Stimulated activated CD4-positive, alpha-beta T cell treated with anti-CD3 and anti-CD28 coated beads, Interleukin-15, amount 100 ng/mL, for 48 hours (primary cell): ENCODE results near the gene NPY.
A peak's percentile ranks its signal among the peaks of the same experiment; 100 is the strongest.
"Not testable (repeated sequence)": the region's sequence is repeated elsewhere in the genome, so short reads cannot be mapped to it uniquely, and the experiment has no call there.

Experiments
- DNase-seq, 2 donors: peaks; one replicate each; pipeline ENCODE4 v3.0.0-alpha.2; 2020; ENCODE audit warnings: low read depth in 2 of 2

Gene NPY

DNA sequence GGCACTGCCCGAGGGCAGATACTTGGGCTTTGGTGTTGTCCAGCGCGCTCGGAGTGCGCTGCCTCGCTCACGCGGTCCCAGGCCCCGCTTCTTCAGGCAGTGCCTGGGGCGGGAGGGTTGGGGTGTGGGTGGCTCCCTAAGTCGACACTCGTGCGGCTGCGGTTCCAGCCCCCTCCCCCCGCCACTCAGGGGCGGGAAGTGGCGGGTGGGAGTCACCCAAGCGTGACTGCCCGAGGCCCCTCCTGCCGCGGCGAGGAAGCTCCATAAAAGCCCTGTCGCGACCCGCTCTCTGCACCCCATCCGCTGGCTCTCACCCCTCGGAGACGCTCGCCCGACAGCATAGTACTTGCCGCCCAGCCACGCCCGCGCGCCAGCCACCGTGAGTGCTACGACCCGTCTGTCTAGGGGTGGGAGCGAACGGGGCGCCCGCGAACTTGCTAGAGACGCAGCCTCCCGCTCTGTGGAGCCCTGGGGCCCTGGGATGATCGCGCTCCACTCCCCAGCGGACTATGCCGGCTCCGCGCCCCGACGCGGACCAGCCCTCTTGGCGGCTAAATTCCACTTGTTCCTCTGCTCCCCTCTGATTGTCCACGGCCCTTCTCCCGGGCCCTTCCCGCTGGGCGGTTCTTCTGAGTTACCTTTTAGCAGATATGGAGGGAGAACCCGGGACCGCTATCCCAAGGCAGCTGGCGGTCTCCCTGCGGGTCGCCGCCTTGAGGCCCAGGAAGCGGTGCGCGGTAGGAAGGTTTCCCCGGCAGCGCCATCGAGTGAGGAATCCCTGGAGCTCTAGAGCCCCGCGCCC, at the start of gene NPY:
Gene NPY (plus strand): TSS at position 294 of the 802 bp plus-strand sequence. CDS start 1,051 bp downstream, outside the sequence.
- no peak for DNase-seq

DNA sequence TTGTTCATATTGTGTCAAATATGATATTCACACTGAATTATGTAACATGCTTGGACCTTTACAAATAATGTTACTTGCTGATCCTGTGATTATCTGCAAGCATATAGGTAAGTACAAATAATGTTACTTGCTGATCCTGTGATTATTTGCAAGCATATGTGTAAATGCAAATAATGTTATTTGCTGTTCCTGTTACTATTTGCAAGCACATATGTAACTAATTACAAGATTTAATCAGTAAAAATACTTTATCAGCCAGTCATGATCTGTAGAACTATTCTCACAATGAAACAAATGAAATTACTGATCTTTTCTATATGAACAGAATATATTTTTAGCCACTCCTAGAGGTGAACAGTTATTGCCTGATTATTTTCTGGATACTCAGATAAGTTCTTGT, 44.7 kb upstream of the NPY start:
- no peak for DNase-seq

DNA sequence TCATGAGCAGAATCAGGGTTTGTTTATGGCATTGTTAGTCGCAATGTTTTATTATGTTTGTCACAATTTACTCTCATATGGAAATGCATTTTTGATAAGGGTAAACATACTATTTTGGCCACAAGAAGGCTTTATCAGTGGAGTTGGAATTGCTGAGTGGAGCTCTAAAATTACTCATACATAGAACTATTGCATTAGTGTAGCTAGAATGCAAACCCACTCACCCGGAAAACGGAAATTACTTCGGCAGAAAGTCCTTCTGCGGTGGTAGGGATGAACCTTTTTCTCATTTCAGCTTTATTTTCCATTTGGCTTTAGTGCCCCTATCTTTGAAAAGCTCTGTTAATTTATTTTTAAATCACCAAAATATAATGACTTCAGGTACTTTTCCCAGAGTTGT, 42.8 kb upstream of the NPY start:
- no peak for DNase-seq

DNA sequence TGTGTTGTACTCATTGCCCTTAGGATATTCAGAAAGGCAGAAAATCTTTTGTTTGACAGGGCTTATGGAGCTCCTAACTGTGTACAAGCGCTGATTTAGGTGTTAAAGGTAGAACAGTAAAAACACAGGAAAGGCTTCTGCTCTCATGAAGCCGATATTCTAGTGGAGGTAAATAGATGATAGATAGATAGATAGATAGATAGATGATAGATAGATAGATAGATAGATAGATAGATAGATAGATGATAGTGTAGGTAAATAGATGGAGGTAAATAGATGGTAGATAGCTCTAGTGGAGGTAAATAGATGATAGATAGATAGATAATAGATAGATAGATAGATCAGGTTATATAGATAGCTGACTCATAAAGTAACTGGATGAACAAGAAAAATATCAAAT, 39.4 kb upstream of the NPY start:
- no peak for DNase-seq

DNA sequence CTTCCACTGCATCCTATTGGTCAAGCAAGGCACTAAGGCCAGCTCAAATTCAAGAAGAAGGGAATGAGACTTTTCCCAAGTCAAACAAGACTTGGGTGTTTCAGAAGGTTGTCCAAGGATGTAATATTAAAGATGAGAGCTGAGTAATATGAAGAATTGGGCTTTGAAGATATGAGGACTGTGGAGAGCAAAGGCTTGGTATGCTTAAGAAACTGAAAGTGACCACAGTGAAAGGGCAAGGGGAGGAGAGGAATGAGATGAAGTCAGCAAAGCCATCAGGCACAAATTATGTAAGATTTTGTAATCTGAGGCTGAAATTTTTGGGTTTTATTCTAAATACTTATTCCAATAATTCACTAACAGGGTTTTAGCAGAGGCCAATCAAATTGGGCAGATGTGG, 38.6 kb upstream of the NPY start:
- no peak for DNase-seq

DNA sequence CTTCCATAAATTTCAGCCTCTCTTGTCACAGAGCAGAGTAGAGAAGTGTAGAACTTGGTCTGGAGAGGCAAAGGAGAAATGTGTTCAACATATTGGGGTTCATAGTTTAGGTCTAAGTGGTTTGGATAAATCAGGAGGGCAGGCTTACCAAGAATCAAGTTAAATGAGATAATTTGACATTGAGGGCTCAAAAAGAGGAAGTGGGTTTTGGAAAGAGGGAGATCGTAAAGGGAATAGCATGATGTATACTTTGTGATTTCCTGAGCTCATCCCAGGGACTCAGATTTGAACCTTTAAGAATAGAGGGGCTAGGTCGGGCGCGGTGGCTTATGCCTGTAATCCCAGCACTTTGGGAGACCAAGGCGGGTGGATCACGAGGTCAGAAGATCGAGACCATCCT, 34.7 kb upstream of the NPY start:
- no peak for DNase-seq

DNA sequence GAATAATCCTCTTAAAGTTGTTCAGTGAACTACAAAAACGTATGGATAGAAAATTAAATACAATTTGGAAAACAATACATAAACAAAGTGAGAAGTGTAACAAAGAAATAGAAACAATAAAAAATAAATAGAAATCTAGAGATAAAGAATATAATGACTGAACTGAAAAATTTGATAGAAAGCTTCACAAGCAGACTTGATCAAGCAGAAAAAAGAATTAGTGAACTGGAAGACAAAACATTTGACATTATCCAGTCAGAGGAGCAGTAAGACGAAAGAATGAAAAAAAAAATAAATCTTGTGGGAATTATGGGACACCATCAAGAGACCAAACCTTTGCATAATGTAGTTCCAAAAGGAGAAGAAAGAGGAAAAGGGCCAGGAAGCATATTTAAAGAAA, 32.4 kb upstream of the NPY start:
- no peak for DNase-seq

DNA sequence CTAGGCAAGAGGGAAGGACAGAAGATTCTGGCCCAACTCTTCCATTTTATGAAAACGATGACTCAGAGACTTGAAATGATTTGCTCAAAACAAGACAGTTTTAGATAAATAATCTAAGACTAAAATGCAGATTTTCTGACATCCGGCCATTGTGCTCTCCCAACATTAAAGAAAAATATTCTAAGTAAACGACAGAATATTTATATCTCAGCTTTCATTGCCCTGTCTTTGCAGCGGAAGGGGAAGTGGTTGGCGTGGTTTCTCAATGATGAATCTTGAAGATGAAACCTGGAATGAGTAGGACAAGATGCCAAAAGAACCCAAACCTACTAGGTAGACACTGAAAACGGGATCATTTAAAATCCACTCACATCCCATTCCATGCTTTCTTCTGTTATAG, 28.9 kb upstream of the NPY start:
- DNase-seq: no peak

DNA sequence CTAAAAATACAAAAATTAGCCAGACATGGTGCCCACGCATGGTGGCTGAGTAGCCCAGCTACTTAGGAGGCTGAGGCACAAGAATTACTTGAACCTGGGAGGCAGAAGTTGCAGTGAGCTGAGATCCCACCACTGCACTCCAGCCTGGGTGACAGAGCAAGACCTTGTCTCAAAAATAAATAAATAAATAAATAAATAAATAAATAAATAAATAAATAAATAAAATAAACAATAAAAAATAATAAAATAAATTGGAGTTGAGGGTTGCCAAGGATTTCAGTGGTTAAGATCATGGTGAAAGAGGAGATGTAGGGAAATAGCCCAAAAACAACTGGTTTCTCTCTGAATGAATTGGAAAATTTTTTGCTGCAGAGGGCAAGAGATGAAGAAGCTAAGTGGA, 25.7 kb upstream of the NPY start:
- DNase-seq: not testable (repeated sequence)

DNA sequence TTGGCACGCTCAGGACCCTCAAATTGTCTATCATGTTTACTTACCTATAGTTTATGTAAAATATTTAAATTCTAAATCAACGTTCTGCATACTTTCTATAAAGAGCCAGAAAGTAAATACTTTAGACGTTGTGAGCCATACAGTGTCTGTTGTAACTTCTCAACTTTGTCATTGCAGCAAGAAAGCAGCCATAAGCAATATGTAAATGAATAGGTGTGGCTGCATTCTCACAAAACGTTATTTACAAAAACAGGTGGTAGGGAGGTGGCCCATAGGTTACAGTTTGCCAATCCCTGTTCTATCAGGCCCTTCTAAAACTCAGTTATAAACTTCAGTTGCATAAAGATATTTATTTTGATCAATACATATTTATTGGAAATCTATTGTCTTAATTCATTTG, 12.1 kb upstream of the NPY start:
- no peak for DNase-seq

DNA sequence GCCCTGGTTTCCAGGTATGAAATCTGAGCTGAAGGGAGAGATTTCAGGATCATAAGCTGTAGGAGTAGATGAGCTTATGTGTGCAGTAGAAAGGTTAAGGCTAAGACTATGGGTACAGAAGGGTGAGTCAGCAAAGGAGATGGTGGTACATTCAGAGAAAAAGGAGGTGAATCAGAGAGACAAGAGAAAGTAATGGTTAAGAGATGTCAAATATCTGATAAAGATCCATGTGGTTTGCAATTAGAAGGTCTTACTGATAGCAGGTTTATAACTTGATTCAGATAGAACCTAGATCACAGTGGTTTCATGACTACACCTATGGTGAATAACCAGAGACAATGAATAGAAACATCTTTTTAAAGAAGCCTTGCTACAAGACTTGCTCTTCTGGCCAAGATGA, 4.5 kb upstream of the NPY start:
- DNase-seq: no peak

DNA sequence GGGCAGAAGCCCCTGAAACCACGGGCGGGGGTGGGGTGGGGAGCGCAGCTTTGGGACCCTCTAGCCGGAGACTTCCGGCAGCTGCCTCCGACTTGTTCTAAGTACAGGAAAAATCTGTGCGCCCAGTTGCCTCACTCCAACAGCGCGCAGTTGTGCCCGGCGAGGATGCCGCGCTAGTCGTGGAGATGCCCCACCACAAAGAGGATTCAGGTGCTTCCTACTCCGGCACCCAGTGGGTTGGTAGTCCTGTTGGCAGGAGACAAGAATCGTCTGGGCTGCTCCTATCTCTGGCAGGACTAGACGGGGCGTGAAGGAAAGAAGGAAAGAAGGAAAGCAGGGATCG, 465 bp upstream of the NPY start:
- DNase-seq: no peak

DNA sequence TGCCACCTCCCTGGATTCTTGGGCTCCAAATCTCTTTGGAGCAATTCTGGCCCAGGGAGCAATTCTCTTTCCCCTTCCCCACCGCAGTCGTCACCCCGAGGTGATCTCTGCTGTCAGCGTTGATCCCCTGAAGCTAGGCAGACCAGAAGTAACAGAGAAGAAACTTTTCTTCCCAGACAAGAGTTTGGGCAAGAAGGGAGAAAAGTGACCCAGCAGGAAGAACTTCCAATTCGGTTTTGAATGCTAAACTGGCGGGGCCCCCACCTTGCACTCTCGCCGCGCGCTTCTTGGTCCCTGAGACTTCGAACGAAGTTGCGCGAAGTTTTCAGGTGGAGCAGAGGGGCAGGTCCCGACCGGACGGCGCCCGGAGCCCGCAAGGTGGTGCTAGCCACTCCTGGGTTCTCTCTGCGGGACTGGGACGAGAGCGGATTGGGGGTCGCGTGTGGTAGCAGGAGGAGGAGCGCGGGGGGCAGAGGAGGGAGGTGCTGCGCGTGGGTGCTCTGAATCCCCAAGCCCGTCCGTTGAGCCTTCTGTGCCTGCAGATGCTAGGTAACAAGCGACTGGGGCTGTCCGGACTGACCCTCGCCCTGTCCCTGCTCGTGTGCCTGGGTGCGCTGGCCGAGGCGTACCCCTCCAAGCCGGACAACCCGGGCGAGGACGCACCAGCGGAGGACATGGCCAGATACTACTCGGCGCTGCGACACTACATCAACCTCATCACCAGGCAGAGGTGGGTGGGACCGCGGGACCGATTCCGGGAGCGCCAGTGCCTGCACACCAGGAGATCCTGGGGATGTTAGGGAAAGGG, 913 bp downstream of the NPY start:
- no peak for DNase-seq

DNA sequence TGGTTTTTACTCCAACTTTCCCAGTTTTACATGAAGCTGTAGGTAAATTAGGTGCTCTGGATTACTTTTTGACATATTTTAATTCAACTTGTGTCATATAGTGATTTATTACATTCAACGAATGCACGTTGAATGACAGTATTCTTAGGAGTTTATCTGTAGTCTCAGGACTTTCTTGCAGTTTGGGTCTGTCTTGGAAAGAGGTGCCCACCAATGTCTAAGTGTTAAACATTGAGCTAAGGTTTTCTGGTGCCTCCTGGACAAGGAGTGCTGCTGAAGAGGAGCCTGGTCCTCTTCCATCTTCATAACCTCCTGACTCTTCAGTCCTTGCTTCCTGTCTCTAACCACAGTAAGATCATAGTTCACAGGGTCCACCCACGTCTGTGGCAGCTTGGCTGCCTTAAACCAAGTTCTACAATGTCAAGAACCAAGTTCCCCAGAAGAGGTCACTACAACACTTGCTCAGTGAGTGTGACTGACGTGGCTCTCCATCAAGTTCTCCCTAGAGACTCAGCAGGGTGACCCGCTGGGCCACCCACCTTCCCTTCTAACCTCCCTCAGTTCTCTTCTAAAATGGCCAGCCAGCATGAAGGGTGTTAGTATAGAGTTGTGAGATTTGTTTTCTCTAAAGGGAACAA, 6.1 kb downstream of the NPY start:
- DNase-seq: peak; percentile 43 to 59

DNA sequence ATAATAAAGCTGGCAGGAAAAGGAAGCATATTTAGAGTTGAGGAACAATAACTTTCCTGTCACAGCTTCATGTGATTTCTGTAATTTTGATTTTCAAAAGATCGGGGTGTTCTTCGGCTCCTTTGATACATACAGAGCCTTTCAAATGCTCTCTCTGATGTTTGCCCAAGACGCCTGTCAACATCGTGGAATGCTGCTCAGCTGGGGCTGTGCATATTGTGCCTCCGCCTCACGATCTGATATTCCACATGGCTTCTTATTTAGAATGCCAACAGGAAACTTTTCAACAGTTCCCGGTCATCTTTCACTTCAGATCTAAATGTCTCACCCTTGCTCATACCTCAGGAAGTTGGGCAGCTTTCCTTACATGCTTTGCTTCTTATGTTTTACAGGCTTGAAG, 7.3 kb downstream of the NPY start:
- DNase-seq: no peak

DNA sequence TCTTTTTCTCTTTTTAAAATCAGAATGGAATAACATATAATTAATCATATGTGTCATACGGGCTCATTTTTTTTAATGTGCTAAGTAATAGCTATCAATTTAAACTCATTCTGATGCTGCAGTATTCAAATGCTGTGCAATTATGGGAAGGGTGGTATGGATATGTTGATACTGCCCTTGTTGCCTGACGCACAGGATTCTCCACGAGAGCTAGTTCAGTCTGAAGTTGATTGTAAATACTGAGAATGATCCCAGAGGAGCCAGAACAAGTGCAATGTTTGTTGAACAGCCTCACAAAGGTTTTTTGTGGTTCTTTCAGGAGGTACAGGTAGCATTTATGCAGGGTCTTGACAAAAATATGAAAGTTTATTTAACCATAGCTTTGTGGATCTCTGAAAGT, 13.4 kb downstream of the NPY start:
- no peak for DNase-seq

DNA sequence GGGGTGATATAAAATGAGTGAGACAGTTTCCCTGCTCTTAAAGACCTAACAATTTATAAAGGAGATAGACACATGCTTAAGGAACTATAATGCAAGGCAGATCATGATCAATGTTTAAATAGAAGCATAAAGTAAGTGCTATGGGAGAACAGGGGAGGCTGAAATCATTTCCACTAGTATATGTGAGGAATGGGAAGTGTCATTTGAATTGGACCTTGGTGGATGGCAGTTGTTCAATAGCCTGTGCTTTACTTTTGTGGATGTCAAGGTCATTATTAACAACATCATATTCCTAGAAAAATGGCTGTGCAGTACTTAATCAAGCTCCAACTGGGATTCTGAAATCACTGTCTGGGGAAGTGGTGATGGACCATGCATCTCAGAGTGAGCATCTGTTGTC, 14.7 kb downstream of the NPY start:
- no peak for DNase-seq

DNA sequence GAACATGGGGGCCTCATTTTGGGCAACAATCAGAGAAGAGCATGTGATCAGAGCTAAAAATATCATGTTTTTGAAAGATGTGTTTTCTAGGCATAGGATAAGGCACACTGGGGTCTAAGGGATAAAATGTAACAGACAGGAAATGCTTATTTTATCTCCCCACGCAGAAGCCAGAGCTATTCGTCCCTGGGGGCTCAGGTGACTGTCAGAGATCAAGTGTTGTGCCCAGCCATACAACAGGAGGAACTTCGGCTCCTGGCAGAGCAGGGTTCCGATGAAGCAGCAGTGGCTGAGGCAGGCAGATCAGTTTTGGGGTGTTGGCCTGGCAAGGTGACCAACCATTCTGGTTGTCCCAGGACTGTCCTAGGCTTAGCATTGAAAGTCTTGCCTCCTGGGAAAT, 15.2 kb downstream of the NPY start:
- DNase-seq: no peak

DNA sequence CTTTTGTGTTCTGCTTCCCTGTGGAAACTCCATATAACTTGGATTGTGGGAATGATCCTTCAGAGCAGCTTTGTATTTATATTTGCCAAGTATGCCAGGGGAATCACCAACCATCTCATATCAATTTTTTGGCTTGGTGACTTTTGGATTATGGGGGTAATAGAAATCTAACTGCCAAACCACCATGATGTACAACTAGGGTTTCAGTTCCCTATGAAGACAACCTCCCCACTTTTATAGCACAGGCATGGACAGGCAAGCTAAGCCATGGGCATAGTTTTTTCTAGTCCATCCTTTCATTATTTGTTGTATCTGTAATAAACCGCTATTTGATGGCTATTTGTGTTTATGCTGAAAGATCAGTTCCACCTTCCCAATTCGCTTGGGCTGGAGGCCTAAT, 17.7 kb downstream of the NPY start:
- DNase-seq: no peak

DNA sequence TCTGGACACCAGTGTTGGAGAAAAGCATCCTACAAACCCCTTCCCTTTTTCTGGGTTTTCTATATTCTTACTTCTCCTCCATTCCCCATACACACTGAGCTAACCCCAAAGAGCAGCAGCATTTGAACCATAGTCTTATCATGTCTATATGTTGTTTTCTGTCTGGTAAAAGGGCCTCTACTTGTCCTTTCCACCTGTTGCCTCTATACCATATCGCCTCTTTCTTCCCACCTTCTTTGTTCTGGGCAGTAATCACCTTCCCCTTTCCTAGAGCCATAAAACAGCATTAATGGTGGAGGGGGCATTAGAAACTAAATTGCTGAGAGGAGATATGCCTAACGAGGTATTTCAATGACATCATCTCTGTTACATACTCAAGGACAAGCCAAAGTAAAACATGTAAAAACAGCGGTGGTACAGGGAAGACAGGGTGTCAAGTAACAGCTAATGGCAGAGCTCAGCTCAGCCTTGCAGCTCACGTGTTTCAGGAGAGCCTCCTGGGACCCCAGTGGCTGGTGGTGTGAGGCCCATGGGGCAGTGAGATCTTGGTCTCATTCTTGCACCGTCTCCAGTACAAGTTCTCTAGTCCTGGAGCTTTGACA, 20.6 kb downstream of the NPY start:
- DNase-seq: no peak

DNA sequence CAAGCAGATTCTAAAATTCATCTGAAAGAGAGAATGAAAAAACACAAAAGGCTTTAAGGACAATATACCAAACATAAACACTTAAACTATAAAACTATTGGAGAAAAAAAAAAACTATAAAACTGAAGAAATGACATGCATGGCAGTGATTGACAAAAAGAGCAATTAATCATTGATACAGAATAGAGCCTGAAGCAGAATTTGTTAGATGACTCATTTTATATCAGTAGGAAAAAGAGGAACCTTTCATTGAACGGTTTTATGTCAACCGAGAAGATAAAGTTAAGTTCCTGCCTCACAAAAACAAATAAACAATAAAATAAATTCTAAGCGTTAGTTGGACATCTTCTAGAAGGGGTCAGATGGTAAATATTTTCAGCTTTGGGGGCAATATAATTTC, 23.3 kb downstream of the NPY start:
- DNase-seq: no peak

DNA sequence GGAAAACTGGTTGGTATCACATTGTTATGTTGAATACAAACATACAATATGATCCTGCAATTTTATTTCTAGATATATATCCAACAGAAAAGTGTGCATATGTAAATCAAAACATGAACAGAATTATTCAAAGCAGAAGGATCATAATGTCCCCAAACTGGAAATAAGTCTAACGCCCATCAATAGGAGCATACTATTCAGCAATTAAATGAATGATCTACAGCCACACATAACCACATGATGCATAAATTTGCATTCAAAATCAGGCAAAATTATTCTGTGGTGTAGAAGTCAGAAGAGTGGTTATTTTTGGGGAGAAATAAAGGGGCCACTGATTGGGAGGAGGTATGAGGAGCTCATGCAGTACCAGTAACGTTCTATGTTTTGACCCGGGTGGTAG, 28.6 kb downstream of the NPY start:
- no peak for DNase-seq

DNA sequence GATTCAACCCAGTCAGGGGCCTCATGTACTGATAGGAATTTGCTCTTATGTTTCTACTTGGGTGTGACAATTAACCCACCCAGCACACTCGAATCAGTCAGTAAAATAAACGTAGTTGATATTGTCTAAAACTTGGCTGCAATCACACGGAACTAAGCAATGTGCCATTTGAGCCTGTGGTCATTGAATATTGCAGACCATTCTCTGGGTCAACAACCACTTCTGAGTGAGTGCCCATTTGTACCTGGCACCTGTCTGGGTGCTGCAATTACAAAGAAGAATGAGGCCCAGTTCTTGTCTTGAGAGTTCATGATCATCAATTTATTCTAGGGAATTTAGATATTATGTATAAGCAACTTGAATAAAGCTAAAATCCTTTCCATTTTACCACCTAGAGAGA, 29.8 kb downstream of the NPY start:
- DNase-seq: no peak
